AG09309 (cell line): ENCODE data around the gene DOK4.

Experiments used
- DNase-seq: peaks from one replicate; pipeline ENCODE4 v3.0.0-alpha.2; 2010; ENCODE audit warnings: low read depth
- H3K4me3 ChIP-seq: 2 replicates; pipeline ENCODE4 v1.5.1; 2011; ENCODE audit warnings: mild to moderate bottlenecking, low read depth, low read length, moderate library complexity; ENCODE audit not compliant: control insufficient read depth
- CTCF ChIP-seq: IDR thresholded peaks from 2 replicates; pipeline ENCODE4 v1.5.1; 2011; ENCODE audit warnings: mild to moderate bottlenecking, low read depth, low read length, inconsistent platforms; ENCODE audit not compliant: insufficient read depth, control insufficient read depth; ENCODE audit errors: missing control alignments

The DOK4 gene

GRCh38 chr16:57469046-57469445 is 17.2 kb downstream of the DOK4 start:
- TF ChIP-seq CTCF = no peak
- H3K4me3 ChIP-seq = no peak overlapping the region
- DNase-seq = no peak

- no peak overlapping the region for H3K4me3 ChIP-seq
- TF ChIP-seq CTCF = no peak
- no peak for DNase-seq
These were observed 17.9 kb downstream of the DOK4 start for GRCh38 chr16:57468346-57468745.

- TF ChIP-seq CTCF = no peak
- H3K4me3 ChIP-seq = no peak overlapping the region
- no peak for DNase-seq
These were observed 21.8 kb downstream of the DOK4 start for GRCh38 chr16:57464523-57464922.

- peak overlapping the region; percentile 85 for H3K4me3 ChIP-seq
- TF ChIP-seq CTCF = no peak
- no peak for DNase-seq
These were observed 23.3 kb downstream of the DOK4 start for GRCh38 chr16:57462978-57463362.

GRCh38 chr16:57462209-57462977 is 23.9 kb downstream of the DOK4 start, which contains the start of gene POLR2C:
Gene POLR2C (plus strand): TSS chr16:57462679. CDS start chr16:57462725, 46 bp downstream.
- peak; percentile 95 for TF ChIP-seq CTCF
- DNase-seq = peak; percentile 31
- peak within 1 kb of the TSS; percentile 85 for H3K4me3 ChIP-seq

- no peak for DNase-seq
- TF ChIP-seq CTCF = no peak
- no peak overlapping the region for H3K4me3 ChIP-seq
These were observed 34.3 kb downstream of the DOK4 start for GRCh38 chr16:57452021-57452420.
